Central memory CD8-positive, alpha-beta T cell (primary cell): ENCODE measurements around the gene MFSD2A.
"Not testable (repeated sequence)": the region's sequence is repeated elsewhere in the genome, so short reads cannot be mapped to it uniquely, and the experiment has no call there.

Experiments used
- ATAC-seq: fragments of 150-1000 bp; cut with Tn5 transposase; replicated peaks from 2 replicates; pipeline ENCODE4 v1.10.0; 2022; ENCODE audit warnings: mild to moderate bottlenecking, moderate FRiP score, moderate number of reproducible peaks; ENCODE audit not compliant: poor library complexity, severe bottlenecking; ENCODE audit errors: extremely low read depth
- DNase-seq, 2 donors: peaks; one replicate each; pipeline ENCODE4 v3.0.0; 2021; ENCODE audit warnings: low spot score in 2 of 2
- H3K27ac Mint-ChIP-seq: one replicate; pipeline ENCODE4 v1.8.0; 2022; ENCODE audit warnings: low read depth, mild to moderate bottlenecking, moderate library complexity, mixed read lengths
- H3K27me3 Mint-ChIP-seq: one replicate; pipeline ENCODE4 v1.8.0; 2022; ENCODE audit warnings: mixed read lengths
- H3K36me3 Mint-ChIP-seq: one replicate; pipeline ENCODE4 v1.8.0; 2022; ENCODE audit warnings: mild to moderate bottlenecking, moderate library complexity, mixed read lengths; ENCODE audit not compliant: insufficient read depth
- H3K4me1 Mint-ChIP-seq: one replicate; pipeline ENCODE4 v1.8.0; 2022; ENCODE audit warnings: mixed read lengths
- H3K4me3 Mint-ChIP-seq: one replicate; pipeline ENCODE4 v1.8.0; 2022; ENCODE audit warnings: mild to moderate bottlenecking, moderate library complexity, mixed read lengths
- H3K9me3 Mint-ChIP-seq: one replicate; pipeline ENCODE4 v1.8.0; 2022; ENCODE audit warnings: mixed read lengths

MFSD2A gene

DNA sequence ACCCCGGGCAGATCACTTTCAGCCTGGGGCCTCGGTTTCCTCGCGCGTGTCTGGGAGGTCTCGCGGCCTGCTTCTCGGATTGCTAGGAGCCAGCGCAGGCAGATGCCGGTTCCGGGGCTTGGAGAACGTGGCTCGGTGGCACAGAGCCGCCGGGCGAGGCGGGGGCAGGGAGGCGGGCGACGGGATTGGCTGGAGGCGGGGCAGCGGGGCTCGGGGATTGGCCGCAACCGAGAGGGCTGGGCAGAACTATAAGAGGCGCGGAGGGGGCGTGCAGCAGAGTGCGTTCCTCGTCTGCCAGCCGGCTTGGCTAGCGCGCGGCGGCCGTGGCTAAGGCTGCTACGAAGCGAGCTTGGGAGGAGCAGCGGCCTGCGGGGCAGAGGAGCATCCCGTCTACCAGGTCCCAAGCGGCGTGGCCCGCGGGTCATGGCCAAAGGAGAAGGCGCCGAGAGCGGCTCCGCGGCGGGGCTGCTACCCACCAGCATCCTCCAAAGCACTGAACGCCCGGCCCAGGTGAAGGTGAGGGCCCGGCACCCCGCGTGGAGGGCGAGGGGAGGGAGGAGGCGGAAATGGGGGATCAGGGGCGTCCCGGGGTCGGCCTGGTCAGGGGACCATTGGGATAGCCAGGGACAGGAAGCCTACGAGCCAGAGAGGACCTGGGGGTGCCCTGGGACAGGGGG lies at the start of gene MFSD2A:
Gene MFSD2A, plus strand, starts transcription at position 276 of the 677 bp plus-strand sequence. Its CDS starts 148 bp downstream, at position 424.
- peak within 1 kb of the TSS; percentile 88 for H3K4me3 Mint-ChIP-seq
- no peaks in the 10 kb centered on the region for H3K9me3 Mint-ChIP-seq
- ATAC-seq = peak; percentile 95
- peak within 1 kb of the TSS; percentile 76 for H3K27ac Mint-ChIP-seq
- peak; percentile 64 to 77 for DNase-seq
- H3K4me1 Mint-ChIP-seq = peaks cover 28% of the 10 kb centered on the region
- H3K27me3 Mint-ChIP-seq = no peaks in the 10 kb centered on the region
- peaks cover 8% of the 10 kb centered on the region for H3K36me3 Mint-ChIP-seq

DNA sequence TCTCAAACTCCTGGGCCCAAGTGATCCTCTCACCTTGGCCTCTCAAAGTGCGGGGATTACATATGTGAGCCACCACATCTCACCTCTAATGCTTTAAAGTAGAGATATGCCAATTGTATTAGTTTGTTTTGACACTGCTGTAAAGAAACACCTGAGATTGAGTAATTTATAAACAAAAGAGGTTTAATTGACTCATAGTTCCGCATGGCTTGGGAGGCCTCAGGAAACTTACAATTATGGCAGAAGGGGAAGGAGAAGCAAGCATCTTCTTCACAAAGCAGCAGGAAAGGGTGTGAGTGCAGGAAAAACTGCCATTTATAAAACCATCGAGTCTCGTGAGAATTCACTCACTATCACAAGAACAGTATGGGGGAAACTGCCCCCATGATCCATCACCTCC lies 49.8 kb upstream of the MFSD2A start:
- H3K4me3 Mint-ChIP-seq = no peak overlapping the region
- peaks cover 8% of the 10 kb centered on the region for H3K4me1 Mint-ChIP-seq
- DNase-seq = no peak
- peaks cover 89% of the 10 kb centered on the region for H3K27me3 Mint-ChIP-seq
- no peaks in the 10 kb centered on the region for H3K9me3 Mint-ChIP-seq
- no peaks in the 10 kb centered on the region for H3K36me3 Mint-ChIP-seq
- no peak for ATAC-seq
- H3K27ac Mint-ChIP-seq = no peak overlapping the region

DNA sequence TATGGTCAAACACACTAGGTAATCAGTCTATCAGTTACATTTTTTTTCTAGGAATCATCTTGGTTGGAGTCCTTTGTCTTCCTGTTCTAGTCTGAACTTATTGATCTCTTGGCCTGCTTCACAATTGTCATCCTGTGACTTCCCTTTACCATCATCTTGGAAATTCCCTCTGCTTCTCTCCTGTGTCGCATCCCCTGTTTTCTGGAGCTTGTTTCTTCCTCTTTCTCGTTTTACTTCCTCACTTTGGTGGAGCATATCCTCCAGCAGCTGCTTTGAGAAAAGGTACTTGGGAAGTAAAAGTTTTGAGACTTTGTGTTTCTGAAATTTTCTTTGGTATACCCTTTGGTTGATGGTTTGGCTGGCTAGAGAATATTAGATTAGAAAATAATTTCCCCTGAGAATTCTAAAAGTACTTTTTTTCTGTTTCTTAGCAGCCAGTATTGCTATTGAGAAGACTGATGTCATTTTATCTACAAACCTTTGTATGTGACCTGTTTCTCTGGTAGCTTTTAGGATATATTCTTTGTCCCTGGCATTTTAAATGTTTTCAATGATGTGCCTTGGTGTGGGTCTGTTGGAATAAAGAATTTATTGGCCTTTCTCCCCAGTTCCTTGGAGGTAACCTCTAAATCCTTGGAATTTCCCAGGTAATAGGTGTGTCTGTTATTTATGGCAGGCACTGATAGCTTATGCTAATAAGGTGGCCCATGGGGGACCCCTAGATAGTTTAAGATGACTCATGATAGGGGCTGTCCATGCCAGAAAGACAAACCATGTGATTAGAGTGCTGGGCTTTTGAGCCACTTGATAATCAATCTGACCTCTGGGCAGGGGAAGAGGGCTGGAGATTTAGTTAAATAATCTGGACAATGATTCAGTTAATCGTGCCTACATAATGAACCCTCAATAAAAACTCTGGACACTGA lies 47.2 kb upstream of the MFSD2A start:
- Mint-ChIP-seq H3K27ac (no peak overlapping the region), H3K27me3 (peaks cover 86% of the 10 kb centered on the region)

DNA sequence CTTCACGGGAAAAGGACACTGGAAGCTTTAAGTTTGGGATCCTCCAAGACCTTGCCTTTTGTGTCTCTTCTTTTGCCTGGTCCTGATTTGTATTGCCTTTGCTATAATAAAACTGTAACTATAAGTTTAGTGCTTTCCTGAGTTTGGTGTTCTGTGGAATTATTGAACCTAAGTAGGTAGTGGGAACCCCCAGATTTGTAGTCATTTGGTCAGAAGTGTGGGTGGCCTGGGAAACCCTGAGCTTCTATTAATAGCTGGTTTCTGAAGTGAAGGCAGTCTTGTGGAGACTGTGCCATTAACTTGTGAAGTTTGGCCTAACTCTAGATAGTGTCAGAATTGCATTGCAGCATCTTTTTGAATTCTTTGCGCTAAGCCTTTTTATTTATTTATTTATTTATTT lies 46.4 kb upstream of the MFSD2A start:
- no peak for DNase-seq

More for the DNA sequence above, 47.2 kb upstream of the MFSD2A start:
- DNase-seq (no peak), ATAC-seq (no peak)
- H3K9me3 Mint-ChIP-seq = no peaks in the 10 kb centered on the region
- no peaks in the 10 kb centered on the region for H3K36me3 Mint-ChIP-seq
- no peak overlapping the region for H3K4me3 Mint-ChIP-seq
- H3K4me1 Mint-ChIP-seq = no peaks in the 10 kb centered on the region

DNA sequence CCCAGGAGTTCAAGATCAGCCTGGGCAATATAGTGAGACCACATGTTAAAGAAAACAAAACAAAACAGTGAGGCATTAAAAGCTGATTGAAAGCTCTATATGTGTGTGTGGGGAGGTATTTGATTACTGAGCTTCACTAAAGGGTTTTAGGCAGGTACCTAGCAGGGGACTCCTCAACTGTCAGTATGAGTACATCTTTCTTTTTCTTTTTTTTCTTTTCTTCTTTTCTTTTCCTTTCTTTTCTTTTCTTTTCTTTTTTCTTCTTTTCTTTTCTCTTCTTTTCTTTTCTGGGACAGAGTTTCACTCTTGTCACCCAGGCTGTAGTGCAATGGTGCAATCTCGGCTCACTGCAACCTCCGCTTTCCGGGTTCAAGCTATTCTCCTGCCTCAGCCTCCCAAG lies 44.7 kb upstream of the MFSD2A start:
- peaks cover 61% of the 10 kb centered on the region for H3K27me3 Mint-ChIP-seq
- no peaks in the 10 kb centered on the region for H3K9me3 Mint-ChIP-seq
- no peak for DNase-seq
- no peak overlapping the region for H3K4me3 Mint-ChIP-seq
- no peaks in the 10 kb centered on the region for H3K4me1 Mint-ChIP-seq
- no peaks in the 10 kb centered on the region for H3K36me3 Mint-ChIP-seq
- H3K27ac Mint-ChIP-seq = no peak overlapping the region
- no peak for ATAC-seq

More for the DNA sequence above, 46.4 kb upstream of the MFSD2A start:
- no peak for ATAC-seq
- Mint-ChIP-seq H3K27ac (no peak overlapping the region), H3K9me3 (no peaks in the 10 kb centered on the region), H3K27me3 (peaks cover 78% of the 10 kb centered on the region), H3K36me3 (no peaks in the 10 kb centered on the region), H3K4me1 (no peaks in the 10 kb centered on the region), H3K4me3 (no peak overlapping the region)

DNA sequence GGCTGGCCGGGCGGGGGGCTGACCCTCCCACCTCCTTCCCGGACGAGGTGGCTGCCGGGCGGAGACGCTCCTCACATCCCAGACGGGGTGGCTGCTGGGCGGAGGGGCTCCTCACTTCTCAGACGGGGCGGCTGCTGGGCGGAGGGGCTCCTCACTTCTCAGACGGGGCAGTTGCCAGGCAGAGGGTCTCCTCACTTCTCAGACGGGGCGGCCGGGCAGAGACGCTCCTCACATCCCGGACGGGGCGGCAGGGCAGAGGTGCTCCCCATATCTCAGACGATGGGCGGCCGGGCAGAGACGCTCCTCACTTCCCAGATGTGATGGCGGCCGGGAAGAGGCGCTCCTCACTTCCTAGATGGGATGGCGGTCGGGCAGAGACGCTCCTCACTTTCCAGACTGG lies 41.8 kb upstream of the MFSD2A start:
- H3K4me3 Mint-ChIP-seq, ATAC-seq, H3K9me3 Mint-ChIP-seq, H3K4me1 Mint-ChIP-seq, DNase-seq, H3K36me3 Mint-ChIP-seq, H3K27ac Mint-ChIP-seq: not testable (repeated sequence)
- peaks cover 54% of the 10 kb centered on the region for H3K27me3 Mint-ChIP-seq

DNA sequence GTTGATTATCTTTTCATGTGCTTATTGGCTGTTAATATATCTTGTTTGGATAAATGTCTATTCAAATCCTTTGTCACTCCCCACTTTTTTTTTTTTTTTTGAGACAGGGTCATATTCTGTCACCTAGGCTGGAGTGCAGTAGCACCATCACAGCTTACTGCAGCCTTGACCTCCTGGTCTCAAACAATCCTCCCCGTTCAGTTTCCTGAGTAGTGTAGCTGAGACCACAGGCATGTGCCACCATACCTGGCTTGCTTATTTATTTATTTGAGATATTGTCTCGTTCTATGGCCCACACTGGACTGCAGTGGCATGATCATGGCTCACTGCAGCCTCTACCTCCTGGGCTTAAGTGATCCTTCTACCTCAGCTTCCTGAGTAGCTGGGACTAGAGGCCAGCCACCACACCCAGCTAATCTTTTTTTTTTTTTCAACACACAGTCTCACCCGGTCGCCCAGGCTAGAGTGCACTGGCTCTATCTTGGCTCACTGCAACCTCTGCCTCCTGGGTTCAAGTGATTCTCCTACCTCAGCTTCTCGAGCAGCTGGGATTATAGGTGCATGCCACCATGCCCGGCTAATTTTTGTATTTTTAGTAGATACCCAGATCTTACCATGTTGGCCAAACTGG lies 39.3 kb upstream of the MFSD2A start:
- Mint-ChIP-seq H3K27me3 (peaks cover 31% of the 10 kb centered on the region), H3K27ac (no peak overlapping the region)

DNA sequence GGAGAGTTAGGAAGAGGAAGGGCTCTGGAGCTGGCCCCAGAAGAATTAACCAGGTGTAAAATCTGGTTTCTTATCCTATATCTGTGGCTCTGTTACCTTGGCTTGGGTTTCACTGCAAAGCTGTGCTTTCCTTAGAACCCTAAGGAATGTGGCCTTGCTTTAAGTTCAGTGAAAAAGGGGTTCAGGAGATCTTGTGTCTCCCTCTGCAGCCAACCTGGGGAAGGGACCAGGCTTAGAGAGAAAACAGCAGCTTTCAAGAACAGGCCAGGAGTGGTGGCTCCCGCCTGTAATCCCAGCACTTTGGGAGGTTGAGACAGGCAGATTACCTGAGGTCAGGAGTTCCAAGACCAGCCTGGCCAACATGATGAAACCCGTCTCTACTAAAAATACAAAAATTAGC lies 37.1 kb upstream of the MFSD2A start:
- Mint-ChIP-seq H3K4me3 (no peak overlapping the region), H3K27ac (no peak overlapping the region), H3K27me3 (peaks cover 21% of the 10 kb centered on the region), H3K9me3 (no peaks in the 10 kb centered on the region), H3K4me1 (no peaks in the 10 kb centered on the region), H3K36me3 (no peaks in the 10 kb centered on the region)
- DNase-seq (no peak), ATAC-seq (no peak)

More for the DNA sequence above, 39.3 kb upstream of the MFSD2A start:
- Mint-ChIP-seq H3K36me3 (no peaks in the 10 kb centered on the region), H3K4me3 (no peak overlapping the region), H3K9me3 (no peaks in the 10 kb centered on the region), H3K4me1 (no peaks in the 10 kb centered on the region)
- DNase-seq (no peak), ATAC-seq (no peak)

DNA sequence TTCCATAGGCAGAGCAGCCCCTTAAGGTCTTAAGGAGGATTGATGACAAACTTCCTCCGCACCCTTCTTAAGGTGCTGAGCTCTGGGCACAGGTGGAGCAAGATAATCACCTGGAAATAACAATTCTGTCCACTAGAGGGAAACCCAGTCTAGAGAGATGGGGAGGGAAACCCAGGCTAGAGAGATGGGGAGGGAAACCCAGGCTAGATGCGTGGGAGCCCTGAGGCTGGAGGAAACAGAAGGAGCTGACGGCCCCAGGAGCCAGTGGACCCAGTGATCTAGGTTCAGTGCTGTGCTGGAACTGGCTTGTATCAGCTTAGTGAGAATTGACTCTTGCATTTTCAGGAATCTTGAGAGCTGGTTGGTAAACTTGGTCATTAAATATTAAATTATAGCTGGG lies 35.4 kb upstream of the MFSD2A start:
- ATAC-seq = peak; percentile 85
- peak in 1 of 2 donors; percentile 13 for DNase-seq
- H3K27ac Mint-ChIP-seq = no peak overlapping the region
- no peak overlapping the region for H3K4me3 Mint-ChIP-seq
- no peaks in the 10 kb centered on the region for H3K4me1 Mint-ChIP-seq
- no peaks in the 10 kb centered on the region for H3K9me3 Mint-ChIP-seq
- H3K27me3 Mint-ChIP-seq = peaks cover 21% of the 10 kb centered on the region
- no peaks in the 10 kb centered on the region for H3K36me3 Mint-ChIP-seq

DNA sequence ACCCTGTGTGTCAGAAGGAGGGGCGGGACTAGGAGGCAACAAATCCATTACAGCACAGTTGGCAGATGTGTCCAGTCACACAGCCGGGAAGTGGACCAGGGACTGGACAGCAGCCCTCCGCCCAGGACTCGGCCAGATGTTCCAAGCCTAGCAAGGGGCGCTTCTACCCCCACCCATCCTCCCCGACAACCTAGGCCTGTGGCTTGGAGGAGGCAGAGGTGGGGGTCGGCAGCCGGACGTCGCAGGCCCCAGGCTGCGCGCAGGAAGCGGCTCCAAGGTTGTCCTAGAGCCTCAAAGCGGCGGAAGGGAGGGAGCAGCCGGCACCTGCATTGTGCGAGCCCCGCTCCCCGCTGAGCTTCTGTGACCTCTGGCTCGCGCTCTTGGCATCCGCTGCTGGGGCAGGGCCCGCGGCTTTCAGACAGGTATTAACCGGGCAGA lies 32.7 kb upstream of the MFSD2A start:
- peaks cover 8% of the 10 kb centered on the region for H3K27me3 Mint-ChIP-seq
- H3K9me3 Mint-ChIP-seq = no peaks in the 10 kb centered on the region
- no peak overlapping the region for H3K27ac Mint-ChIP-seq
- no peak overlapping the region for H3K4me3 Mint-ChIP-seq
- H3K4me1 Mint-ChIP-seq = no peaks in the 10 kb centered on the region
- no peaks in the 10 kb centered on the region for H3K36me3 Mint-ChIP-seq
- no peak for ATAC-seq
- DNase-seq = no peak

DNA sequence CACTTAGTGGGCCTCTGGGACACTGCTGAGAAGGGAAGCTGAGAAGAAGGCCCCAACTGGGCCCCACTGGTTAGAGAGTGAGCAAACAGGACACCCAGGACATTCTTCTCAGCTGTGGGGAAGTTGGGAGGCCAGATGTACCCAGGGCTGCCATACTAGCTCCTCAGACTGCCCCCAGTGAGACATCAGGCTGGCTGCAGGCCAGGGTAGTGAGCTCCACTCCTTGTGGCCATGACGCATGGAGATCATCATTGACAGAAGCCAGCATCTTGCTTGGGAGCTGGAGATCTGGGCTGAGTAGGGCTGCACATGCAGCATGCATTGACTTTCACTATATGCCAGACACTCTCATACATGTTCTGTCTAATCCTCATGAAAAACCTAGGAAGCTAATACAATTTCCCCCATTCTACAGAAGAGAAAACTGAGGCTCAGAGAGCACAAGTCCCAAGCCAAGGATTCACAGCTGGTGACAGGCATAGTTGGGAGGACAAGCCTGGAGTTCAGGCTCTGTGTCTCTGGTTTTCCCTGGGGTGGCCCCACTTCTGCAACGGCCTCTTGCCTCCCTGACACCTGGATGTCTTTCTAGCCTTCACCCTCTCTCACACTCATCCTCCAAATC lies 29.1 kb upstream of the MFSD2A start:
- Mint-ChIP-seq H3K4me3 (no peak overlapping the region), H3K36me3 (no peaks in the 10 kb centered on the region), H3K27ac (no peak overlapping the region), H3K9me3 (no peaks in the 10 kb centered on the region), H3K27me3 (no peaks in the 10 kb centered on the region), H3K4me1 (no peaks in the 10 kb centered on the region)
- DNase-seq (no peak), ATAC-seq (no peak)

DNA sequence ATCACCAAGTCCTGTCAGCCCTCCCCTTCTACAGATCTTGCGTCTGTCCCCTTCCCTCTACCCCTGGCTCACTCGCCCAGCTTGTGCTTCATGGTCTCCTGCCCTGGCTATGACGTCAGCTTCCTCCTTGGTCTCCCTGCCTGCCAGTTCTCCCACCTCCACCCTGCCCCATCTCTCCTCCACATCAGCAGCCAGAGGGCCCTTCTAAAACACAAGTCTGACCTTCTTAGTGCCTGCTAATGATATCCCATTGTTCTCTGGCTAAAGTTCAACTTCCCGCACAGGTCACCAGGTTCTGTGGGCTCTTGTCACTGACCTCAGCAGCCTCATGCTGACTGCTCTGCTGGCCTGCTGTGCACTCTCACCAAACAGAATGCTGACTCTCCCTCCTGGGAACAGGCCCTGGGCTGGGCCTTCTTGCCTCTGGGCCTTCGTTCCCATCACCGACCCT lies 28.6 kb upstream of the MFSD2A start:
- no peak for DNase-seq
- Mint-ChIP-seq H3K4me3 (no peak overlapping the region), H3K27me3 (no peaks in the 10 kb centered on the region), H3K4me1 (no peaks in the 10 kb centered on the region), H3K9me3 (no peaks in the 10 kb centered on the region), H3K27ac (no peak overlapping the region), H3K36me3 (no peaks in the 10 kb centered on the region)
- no peak for ATAC-seq
